GM19397 (cell line): ENCODE data around the gene DHRS2.
"Not testable (repeated sequence)": the region's sequence is repeated elsewhere in the genome, so short reads cannot be mapped to it uniquely, and the experiment has no call there.

Experiments used
- ATAC-seq: cut with Tn5 transposase; IDR thresholded peaks from one replicate; pipeline ENCODE4 v1.9.1; 2021; ENCODE audit warnings: mild to moderate bottlenecking, moderate library complexity; ENCODE audit not compliant: unreplicated experiment

Gene DHRS2

GRCh38 chr14:23631702-23632460, 4.3 kb upstream of the DHRS2 start:
- no peak for ATAC-seq

GRCh38 chr14:23632461-23633159, 3.6 kb upstream of the DHRS2 start:
- ATAC-seq = no peak

- no peak for ATAC-seq
Observed at GRCh38 chr14:23633160-23633701, 2.9 kb upstream of the DHRS2 start.

GRCh38 chr14:23634698-23635412, 1.3 kb upstream of the DHRS2 start:
- ATAC-seq = not testable (repeated sequence)

GRCh38 chr14:23637312-23637654, 1.1 kb downstream of the DHRS2 start:
- ATAC-seq = not testable (repeated sequence)

DNA sequence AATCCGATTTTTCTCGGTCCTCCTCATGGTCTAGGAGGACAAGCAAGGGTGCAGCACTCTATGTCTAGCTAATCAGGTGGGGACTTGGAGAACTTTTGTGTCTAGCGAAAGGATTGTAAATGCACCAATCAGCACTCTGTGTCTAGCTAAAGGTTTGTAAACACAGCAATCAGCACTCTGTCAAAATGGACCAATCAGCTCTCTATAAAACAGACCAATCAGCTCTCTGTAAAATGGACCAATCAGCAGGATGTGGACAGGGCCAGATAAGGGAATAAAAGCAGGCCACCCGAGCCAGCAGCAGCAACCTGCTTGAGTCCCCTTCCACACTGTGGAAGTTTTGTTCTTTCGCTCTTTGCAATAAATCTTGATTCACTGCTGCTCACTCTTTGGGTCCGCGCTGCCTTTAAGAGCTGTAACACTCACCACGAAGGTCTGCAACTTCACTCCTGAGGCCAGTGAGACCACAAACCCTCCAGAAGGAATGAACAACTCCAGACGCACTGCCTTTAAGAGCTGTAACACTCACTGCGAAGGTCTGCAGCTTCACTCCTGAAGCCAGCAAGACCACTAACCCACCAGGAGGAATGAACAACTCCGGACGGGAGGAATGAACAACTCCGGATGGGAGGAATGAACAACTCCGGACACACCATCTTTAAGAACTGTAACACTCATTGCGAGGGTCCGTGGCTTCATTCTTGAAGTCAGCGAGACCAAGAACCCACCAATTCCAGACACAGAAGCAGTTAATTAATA, 1.7 kb downstream of the DHRS2 start:
- not testable (repeated sequence) for ATAC-seq

GRCh38 chr14:23638414-23639047, 2.4 kb downstream of the DHRS2 start:
- no peak for ATAC-seq

DNA sequence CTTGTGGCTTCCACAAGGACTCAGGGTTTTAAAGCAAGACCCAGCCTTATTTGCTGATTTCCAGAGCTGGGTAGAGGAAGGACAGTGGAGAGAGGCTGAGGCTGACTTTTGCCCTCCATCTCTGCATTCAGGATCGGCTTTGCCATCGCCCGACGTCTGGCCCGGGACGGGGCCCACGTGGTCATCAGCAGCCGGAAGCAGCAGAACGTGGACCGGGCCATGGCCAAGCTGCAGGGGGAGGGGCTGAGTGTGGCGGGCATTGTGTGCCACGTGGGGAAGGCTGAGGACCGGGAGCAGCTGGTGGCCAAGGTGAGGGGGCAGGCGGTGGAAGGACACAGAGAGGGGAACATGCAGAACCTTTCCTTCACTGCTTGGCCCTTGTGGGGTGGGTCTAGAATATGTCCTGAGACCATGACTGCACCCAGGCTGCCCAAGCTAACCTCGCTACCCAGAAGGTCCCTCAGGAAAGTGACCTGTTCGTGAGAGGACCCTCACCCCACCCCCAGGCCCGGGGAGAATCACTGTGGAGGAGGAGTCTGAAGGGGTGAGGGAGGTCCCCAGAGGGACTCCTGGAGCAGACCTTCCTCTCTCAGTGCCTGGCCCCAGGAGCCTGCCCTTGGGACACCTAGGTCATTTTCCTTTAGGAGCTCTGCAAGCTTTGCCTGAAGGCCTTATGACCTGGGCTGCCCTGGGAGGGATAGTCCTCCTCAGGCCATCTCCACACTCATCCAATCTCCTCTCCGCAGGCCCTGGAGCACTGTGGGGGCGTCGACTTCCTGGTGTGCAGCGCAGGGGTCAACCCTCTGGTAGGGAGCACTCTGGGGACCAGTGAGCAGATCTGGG, 3.1 kb downstream of the DHRS2 start:
- ATAC-seq = no peak

GRCh38 chr14:23639891-23640523, 3.8 kb downstream of the DHRS2 start:
- no peak for ATAC-seq

GRCh38 chr14:23640524-23641141, 4.5 kb downstream of the DHRS2 start:
- ATAC-seq = no peak

DNA sequence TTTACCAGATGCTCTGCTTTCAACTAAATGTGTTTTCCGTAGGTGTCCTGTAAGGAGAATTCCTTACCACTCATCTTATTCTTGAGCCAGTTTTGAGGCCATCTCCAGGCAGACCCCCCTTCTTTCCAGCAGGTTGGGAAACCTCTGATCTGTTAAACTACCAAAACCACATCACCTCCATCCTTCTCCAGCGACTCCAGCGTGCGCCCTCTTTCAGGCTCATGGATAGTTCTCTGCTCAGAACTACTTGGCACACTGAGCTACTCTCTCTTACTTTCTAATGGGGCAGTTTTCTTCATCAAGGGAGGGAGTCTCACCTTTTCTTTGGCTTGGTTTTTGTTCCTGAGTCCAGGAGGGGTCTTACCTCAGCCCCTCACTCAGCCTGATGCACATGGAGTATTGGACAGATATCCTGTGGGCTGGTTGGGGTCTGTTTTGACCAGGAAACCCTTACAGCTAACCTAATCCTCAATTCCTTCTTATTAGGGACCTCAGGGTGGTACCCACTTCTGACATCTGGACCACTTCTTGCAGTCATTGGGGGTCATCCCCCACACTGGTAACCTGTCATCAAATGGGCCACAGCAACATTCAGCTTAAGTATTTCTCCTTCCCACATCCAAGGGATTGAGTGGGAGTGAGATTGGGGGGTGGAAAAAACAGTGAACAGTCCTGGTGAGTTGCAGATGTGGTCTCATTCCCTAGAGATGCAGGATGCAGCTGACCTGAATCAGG, 5.2 kb downstream of the DHRS2 start:
- no peak for ATAC-seq

GRCh38 chr14:23641915-23642588, 5.9 kb downstream of the DHRS2 start:
- ATAC-seq = no peak

GRCh38 chr14:23643533-23644194, 7.5 kb downstream of the DHRS2 start:
- no peak for ATAC-seq

DNA sequence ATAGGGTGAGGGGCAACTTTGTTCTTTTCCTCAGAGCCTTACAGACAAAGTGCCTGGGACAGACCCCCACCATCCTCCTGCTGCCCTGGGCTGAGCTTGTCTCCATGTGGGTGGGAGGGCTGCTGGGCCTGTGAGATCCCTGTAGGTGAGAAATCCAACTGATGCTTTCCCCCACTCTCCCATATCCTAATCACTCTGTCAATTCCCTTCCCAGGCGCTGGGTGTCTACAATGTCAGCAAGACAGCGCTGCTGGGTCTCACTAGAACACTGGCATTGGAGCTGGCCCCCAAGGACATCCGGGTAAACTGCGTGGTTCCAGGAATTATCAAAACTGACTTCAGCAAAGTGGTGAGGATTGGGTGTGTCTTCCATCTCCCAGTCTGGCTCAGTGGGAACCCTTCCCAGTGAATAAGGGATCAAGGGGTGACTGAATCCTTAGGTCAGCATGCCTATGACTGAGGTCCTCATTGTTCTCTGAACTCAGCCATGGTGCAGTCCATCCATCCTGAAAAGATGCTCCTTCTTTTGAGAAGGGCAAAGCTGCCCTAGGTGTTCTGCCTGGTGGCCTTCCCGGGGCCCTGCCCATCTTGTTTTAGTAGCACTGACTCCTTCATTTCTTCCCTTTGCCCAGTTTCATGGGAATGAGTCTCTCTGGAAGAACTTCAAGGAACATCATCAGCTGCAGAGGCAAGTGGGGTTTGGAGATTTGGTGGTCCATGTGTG, 8.2 kb downstream of the DHRS2 start:
- no peak for ATAC-seq

GRCh38 chr14:23644919-23645336, 8.8 kb downstream of the DHRS2 start:
- ATAC-seq = no peak

GRCh38 chr14:23645504-23645811, 9.3 kb downstream of the DHRS2 start:
- no peak for ATAC-seq
